Measurements from ENCODE around the gene MAS1. TPM values are rescaled to one million over a fixed set of nuclear protein-coding genes. Genes with fewer than 3 reads are reported as not detected.

Gene MAS1
- polyA plus RNA-seq, 1 of the 3 experiments (the other 2 are of a cell fraction) = not detected

DNA sequence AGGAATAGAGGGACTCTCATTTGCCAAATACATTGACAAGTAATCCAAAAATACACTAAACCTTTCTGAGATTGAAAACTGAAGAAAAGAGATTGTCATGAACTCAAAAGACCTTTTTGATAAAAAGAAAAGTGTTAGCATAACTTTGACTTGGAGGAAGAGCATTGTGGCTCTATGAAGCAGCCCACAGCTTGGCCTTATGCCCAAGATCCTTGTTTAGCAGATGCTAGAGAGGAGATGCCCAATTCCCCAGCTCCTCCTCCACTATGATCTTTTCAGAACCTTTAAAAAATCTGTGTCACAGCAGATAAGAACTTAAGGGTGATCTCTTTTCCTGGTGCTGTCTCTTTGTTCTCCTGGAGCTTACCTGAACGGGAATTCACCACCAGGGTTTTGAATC is 42.3 kb downstream of the MAS1 start (continued):
- TF ChIP-seq RAD21 (IDR thresholded peaks at IDR 0.05; ENCODE audit: low read length) (no peak), TCF12 (IDR thresholded peaks at IDR 0.05) (no peak), USF2 (IDR thresholded peaks at IDR 0.05; ENCODE audit: borderline replicate concordance, low read depth, low read length) (no peak), MEF2A (IDR thresholded peaks at IDR 0.05; ENCODE audit: borderline replicate concordance, low read depth) (no peak), SMC3 (IDR thresholded peaks at IDR 0.05; ENCODE audit: low read depth, low read length) (no peak), MXI1 (IDR thresholded peaks at IDR 0.05; ENCODE audit: low read depth, low read length) (no peak)
- TF ChIP-seq, protein P1, sequence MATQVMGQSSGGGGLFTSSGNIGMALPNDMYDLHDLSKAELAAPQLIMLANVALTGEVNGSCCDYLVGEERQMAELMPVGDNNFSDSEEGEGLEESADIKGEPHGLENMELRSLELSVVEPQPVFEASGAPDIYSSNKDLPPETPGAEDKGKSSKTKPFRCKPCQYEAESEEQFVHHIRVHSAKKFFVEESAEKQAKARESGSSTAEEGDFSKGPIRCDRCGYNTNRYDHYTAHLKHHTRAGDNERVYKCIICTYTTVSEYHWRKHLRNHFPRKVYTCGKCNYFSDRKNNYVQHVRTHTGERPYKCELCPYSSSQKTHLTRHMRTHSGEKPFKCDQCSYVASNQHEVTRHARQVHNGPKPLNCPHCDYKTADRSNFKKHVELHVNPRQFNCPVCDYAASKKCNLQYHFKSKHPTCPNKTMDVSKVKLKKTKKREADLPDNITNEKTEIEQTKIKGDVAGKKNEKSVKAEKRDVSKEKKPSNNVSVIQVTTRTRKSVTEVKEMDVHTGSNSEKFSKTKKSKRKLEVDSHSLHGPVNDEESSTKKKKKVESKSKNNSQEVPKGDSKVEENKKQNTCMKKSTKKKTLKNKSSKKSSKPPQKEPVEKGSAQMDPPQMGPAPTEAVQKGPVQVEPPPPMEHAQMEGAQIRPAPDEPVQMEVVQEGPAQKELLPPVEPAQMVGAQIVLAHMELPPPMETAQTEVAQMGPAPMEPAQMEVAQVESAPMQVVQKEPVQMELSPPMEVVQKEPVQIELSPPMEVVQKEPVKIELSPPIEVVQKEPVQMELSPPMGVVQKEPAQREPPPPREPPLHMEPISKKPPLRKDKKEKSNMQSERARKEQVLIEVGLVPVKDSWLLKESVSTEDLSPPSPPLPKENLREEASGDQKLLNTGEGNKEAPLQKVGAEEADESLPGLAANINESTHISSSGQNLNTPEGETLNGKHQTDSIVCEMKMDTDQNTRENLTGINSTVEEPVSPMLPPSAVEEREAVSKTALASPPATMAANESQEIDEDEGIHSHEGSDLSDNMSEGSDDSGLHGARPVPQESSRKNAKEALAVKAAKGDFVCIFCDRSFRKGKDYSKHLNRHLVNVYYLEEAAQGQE (IDR thresholded peaks at IDR 0.05; ENCODE audit: low read depth, low read length) = no peak

GRCh38 chr6:159934181-159934580 is 43.4 kb downstream of the MAS1 start:
- no peak overlapping the region for H3K9ac ChIP-seq
- no peaks in the 10 kb centered on the region for H3K36me3 ChIP-seq (replicated peaks in 1 of 2; ENCODE audit: control insufficient read depth in 1 of 2, insufficient read depth in 2 of 2, low read length in 1 of 2)
- H3K4me1 ChIP-seq (ENCODE audit: control insufficient read depth in 1 of 2, insufficient read depth in 2 of 2, low read depth in 1 of 2, low read length in 1 of 2) = peaks cover 0 to 3% of the 10 kb centered on the region in 2 experiments; a peak in 2 of 4 replicates
- no peak overlapping the region for H3K27ac ChIP-seq (ENCODE audit: low read depth in 2 of 2, low read length in 1 of 2)
- ChIA-PET POLR2A (no interaction called here), CTCF (no interaction called here)
- DNase-seq = no peak
- H3K9me3 ChIP-seq = no peaks in the 10 kb centered on the region
- H3K4me2 ChIP-seq = peak overlapping the region; percentile 50; the same call in 1 of the 2 replicates
- no peaks in the 10 kb centered on the region for H4K20me1 ChIP-seq (ENCODE audit: insufficient read depth)
- no peak overlapping the region for H2AFZ ChIP-seq (ENCODE audit: low read depth)
- H3F3A ChIP-seq (replicated peaks; ENCODE audit: insufficient read depth) = no peaks in the 10 kb centered on the region
- no peaks in the 10 kb centered on the region for H3K27me3 ChIP-seq (ENCODE audit: insufficient read depth)
- no peaks in the 10 kb centered on the region for H3K9me2 ChIP-seq
- 21% methylated on average over 4 of the region's 4 CpGs for WGBS (ENCODE audit: low lambda C conversion rate)
- H3K4me3 ChIP-seq (ENCODE audit: low read depth in 2 of 2, low read length in 1 of 2) = no peak overlapping the region; a peak in 1 of 4 replicates
- no peaks in the 10 kb centered on the region for H3K79me2 ChIP-seq (ENCODE audit: insufficient read depth)
- TF ChIP-seq EZH2phosphoT487 (IDR thresholded peaks at IDR 0.05; ENCODE audit: borderline replicate concordance, low read depth) (no peak), GATA2 (CRISPR knock-in tag; IDR thresholded peaks at IDR 0.05) (no peak), GABPA (IDR thresholded peaks at IDR 0.05; ENCODE audit: low read depth) (no peak), IRF3 (IDR thresholded peaks at IDR 0.05; ENCODE audit: low read depth, low read length) (no peak), POLR2AphosphoS5 (IDR thresholded peaks at IDR 0.05; ENCODE audit: low read depth, low read length) (no peak), YY1 (IDR thresholded peaks at IDR 0.05; ENCODE audit: low read depth) (no peak), SMC3 (IDR thresholded peaks at IDR 0.05; ENCODE audit: low read depth, low read length) (no peak), EP300 (IDR thresholded peaks at IDR 0.05; ENCODE audit: borderline replicate concordance in 1 of 2, low read depth in 1 of 2, low read length in 1 of 2) (no peak), RXRA (IDR thresholded peaks at IDR 0.05; ENCODE audit: borderline replicate concordance, low read depth) (no peak), CTCF (IDR thresholded peaks at IDR 0.05) (no peak), USF2 (IDR thresholded peaks at IDR 0.05; ENCODE audit: borderline replicate concordance, low read depth, low read length) (no peak), TCF12 (IDR thresholded peaks at IDR 0.05) (no peak)
- TF ChIP-seq, protein P1 (IDR thresholded peaks at IDR 0.05; ENCODE audit: low read depth, low read length) = no peak
- TF ChIP-seq, protein P2, sequence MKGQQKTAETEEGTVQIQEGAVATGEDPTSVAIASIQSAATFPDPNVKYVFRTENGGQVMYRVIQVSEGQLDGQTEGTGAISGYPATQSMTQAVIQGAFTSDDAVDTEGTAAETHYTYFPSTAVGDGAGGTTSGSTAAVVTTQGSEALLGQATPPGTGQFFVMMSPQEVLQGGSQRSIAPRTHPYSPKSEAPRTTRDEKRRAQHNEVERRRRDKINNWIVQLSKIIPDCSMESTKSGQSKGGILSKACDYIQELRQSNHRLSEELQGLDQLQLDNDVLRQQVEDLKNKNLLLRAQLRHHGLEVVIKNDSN (IDR thresholded peaks at IDR 0.05; ENCODE audit: borderline replicate concordance, low read depth) = no peak
